Measurements from ENCODE around the gene IL11RA.

GRCh38 chr9:34665067-34665380 lies 13.0 kb downstream of the IL11RA start:
- TF ChIP-seq, protein P1, sequence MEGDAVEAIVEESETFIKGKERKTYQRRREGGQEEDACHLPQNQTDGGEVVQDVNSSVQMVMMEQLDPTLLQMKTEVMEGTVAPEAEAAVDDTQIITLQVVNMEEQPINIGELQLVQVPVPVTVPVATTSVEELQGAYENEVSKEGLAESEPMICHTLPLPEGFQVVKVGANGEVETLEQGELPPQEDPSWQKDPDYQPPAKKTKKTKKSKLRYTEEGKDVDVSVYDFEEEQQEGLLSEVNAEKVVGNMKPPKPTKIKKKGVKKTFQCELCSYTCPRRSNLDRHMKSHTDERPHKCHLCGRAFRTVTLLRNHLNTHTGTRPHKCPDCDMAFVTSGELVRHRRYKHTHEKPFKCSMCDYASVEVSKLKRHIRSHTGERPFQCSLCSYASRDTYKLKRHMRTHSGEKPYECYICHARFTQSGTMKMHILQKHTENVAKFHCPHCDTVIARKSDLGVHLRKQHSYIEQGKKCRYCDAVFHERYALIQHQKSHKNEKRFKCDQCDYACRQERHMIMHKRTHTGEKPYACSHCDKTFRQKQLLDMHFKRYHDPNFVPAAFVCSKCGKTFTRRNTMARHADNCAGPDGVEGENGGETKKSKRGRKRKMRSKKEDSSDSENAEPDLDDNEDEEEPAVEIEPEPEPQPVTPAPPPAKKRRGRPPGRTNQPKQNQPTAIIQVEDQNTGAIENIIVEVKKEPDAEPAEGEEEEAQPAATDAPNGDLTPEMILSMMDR (IDR thresholded peaks at IDR 0.05): no peak
- TF ChIP-seq ZFX (IDR thresholded peaks at IDR 0.05; ENCODE audit: borderline replicate concordance): no peak
